Measurements from ENCODE around the gene GRID2IP. TPM values are rescaled to one million over a fixed set of nuclear protein-coding genes. Genes with fewer than 3 reads are reported as not detected.

The GRID2IP gene
- total RNA-seq (2022; extraction: Qiagen RNA extraction; ENCODE audit: low read depth): 0.02 to 0.05 TPM in 2 of 5 replicates, not detected in the others

GRCh38 chr7:6551016-6551511, at the start of gene GRID2IP:
Gene GRID2IP (minus strand): TSS chr7:6551461. CDS start chr7:6551436, 25 bp downstream.

DNA sequence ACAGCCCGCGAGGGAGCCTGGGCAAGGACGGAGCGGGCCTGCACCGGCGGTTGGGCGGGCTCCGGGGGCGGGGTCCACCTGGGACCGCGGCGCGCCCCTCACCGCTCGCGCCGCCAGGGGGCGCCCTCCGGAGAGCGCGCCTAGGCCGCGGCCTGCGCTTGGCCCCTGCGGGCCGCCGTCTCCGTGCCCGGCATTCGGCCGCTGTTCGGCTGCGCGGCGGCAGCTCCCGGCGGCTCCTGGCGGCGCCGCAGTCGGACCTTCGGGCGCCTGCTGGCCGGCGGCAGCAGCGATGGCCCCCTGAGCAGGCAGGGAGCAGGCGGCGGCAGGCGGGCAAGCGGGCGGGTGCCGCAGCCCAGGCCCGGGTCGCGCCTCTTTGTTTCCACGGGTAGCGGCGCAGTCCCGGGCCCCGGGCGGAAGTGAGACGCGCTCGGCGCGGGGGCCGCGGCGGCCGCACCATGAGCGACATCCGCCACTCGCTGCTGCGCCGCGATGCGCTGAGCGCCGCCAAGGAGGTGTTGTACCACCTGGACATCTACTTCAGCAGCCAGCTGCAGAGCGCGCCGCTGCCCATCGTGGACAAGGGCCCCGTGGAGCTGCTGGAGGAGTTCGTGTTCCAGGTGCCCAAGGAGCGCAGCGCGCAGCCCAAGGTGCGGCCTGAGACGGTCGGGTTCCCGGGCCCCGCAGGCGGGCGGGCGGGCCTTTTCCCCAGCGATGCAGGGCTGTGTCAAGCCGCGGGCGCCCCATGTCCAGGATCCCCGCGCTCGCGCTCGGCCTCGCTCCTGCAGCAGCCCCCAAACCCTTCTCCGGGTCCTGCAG, 38.8 kb upstream of the GRID2IP start, which contains the start of gene INTS15:
Gene INTS15, plus strand, starts transcription at position 193 of the 816 bp plus-strand sequence. Its CDS starts 263 bp downstream, at position 456.

DNA sequence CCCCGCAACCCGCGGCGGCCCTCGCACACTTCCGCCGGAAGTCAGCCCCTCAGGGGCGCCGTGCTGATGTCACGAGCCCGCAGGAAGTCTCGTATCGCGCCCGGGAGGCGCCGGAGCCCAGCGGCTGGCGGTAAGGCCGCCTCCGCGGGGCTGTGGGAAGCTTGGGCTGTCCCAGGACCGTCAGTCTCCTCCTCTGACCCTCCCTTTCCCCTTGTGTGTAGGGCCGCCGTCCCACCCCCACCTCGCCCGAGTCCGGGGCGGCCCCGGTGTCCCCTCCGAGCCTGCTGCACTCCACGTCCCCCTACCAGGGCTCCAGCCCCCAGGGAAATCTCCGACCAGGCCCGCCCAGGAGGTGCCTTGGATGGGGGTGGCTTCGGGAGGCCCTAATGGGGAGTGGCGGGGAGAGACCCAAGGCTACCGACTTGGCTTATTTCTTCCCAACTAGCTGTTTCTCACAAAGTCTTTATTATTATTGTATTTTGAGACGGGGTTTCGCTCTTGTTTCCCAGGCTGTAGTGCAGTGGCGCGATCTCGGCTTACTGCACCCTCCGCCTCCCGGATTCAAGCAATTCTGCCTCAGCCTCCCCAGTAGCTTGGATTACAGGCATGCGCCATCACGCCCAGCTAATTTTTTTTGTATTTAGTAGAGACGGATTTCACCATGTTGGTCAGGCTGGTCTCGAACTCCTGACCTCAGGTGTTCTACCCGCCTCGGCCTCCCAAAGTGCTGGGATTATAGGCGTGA, 26.3 kb upstream of the GRID2IP start, which contains the start of gene ZDHHC4:
Gene ZDHHC4, plus strand, starts transcription at position 86 of the 745 bp plus-strand sequence. CDS start 3,108 bp downstream, outside the sequence.

GRCh38 chr7:6447581-6448199, 103.6 kb downstream of the GRID2IP start, which contains the start of gene DAGLB:
Gene DAGLB (minus strand): TSS chr7:6447954. CDS start chr7:6447842, 112 bp downstream.

Other genes with a start within 250 kb of the GRID2IP start
- gene FAM220A, start 202.5 kb downstream of the GRID2IP start, total RNA-seq (2022; extraction: Qiagen RNA extraction; ENCODE audit: low read depth): 14.0 to 21.3 TPM (median 15.8 TPM) in 5 replicates
- gene RAC1, start 176.9 kb downstream of the GRID2IP start, total RNA-seq (2022; extraction: Qiagen RNA extraction; ENCODE audit: low read depth): 311 to 407 TPM (median 388 TPM) in 5 replicates
- gene DAGLB, start 103.5 kb downstream of the GRID2IP start, total RNA-seq (2022; extraction: Qiagen RNA extraction; ENCODE audit: low read depth): 21.1 to 28.4 TPM (median 26.1 TPM) in 5 replicates
- 108 to 166 TPM (median 147 TPM) in 5 replicates for gene KDELR2, start 67.3 kb downstream of the GRID2IP start, total RNA-seq (2022; extraction: Qiagen RNA extraction; ENCODE audit: low read depth)
- gene ZDHHC4, start 26.0 kb upstream of the GRID2IP start, total RNA-seq (2022; extraction: Qiagen RNA extraction; ENCODE audit: low read depth): 47.8 to 51.5 TPM (median 49.9 TPM) in 5 replicates
- 22.3 to 28.1 TPM (median 26.0 TPM) in 5 replicates for gene INTS15, start 38.6 kb upstream of the GRID2IP start, total RNA-seq (2022; extraction: Qiagen RNA extraction; ENCODE audit: low read depth)
- gene ZNF853, start 64.1 kb upstream of the GRID2IP start, total RNA-seq (2022; extraction: Qiagen RNA extraction; ENCODE audit: low read depth): 1.9 to 3.0 TPM (median 2.3 TPM) in 5 replicates
- 12.9 to 15.2 TPM (median 13.1 TPM) in 5 replicates for gene ZNF316, start 85.9 kb upstream of the GRID2IP start, total RNA-seq (2022; extraction: Qiagen RNA extraction; ENCODE audit: low read depth)
- 9.4 to 13.2 TPM (median 10.7 TPM) in 5 replicates for gene ZNF12, start 155.5 kb upstream of the GRID2IP start, total RNA-seq (2022; extraction: Qiagen RNA extraction; ENCODE audit: low read depth)
- gene RSPH10B2, start 202.6 kb upstream of the GRID2IP start, total RNA-seq (2022; extraction: Qiagen RNA extraction; ENCODE audit: low read depth): 0.28 to 0.32 TPM in 2 of 5 replicates, not detected in the others

Measured in A549 treated with DMSO at 1 μM for 4 hours (cell line).